ENCODE results near the gene STK32C.

DNA sequence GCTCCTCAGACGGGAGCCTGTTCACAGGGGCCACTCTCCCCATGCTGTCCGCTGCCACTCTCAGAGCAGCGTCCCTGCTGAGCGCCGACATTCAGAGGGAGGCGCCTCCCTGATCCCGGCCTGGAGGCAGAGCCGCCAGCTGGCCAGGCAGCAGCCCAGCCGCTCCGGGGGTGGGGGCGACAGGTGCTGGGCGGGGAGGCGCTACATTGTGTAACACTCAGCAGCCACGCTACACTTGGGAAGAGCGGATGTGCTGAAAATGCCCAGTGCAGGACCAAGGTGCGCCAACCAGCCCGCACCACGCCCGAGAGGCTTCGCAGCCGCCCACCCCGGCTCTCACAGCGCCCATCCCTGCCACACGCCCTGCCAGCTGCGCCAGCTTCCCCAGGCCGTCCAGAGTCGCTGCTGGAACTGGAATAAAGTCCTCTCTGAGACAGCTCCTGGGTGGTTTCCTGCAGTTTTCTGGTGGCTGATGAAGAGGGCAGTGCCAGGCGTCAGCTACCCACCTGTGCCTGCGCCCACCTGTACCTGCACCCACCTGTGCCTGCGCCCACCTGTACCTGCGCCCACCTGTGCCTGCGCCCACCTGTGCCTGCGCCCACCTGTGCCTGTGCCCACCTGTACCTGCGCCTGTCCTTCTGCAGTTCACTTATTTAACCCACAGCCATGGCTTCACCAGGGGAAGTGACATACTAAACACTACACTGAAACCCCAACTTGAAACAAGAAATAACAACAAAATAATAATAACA, 25.7 kb downstream of the STK32C start:
- TF ChIP-seq, protein P1, sequence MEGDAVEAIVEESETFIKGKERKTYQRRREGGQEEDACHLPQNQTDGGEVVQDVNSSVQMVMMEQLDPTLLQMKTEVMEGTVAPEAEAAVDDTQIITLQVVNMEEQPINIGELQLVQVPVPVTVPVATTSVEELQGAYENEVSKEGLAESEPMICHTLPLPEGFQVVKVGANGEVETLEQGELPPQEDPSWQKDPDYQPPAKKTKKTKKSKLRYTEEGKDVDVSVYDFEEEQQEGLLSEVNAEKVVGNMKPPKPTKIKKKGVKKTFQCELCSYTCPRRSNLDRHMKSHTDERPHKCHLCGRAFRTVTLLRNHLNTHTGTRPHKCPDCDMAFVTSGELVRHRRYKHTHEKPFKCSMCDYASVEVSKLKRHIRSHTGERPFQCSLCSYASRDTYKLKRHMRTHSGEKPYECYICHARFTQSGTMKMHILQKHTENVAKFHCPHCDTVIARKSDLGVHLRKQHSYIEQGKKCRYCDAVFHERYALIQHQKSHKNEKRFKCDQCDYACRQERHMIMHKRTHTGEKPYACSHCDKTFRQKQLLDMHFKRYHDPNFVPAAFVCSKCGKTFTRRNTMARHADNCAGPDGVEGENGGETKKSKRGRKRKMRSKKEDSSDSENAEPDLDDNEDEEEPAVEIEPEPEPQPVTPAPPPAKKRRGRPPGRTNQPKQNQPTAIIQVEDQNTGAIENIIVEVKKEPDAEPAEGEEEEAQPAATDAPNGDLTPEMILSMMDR (IDR thresholded peaks at IDR 0.05): no peak
- TF ChIP-seq EZH2 (IDR thresholded peaks at IDR 0.05; ENCODE audit: borderline replicate concordance, insufficient read depth, low read depth, low read length, poor library complexity, severe bottlenecking): no peak

All from B cell (primary cell).